Putamen (tissue), 1 donor: Measurements from ENCODE around the gene CACNA1I.

Experiments
- DNase-seq: peaks from one replicate; pipeline ENCODE4 v3.0.0-alpha.2; 2016; ENCODE audit warnings: low spot score

CACNA1I gene

DNA sequence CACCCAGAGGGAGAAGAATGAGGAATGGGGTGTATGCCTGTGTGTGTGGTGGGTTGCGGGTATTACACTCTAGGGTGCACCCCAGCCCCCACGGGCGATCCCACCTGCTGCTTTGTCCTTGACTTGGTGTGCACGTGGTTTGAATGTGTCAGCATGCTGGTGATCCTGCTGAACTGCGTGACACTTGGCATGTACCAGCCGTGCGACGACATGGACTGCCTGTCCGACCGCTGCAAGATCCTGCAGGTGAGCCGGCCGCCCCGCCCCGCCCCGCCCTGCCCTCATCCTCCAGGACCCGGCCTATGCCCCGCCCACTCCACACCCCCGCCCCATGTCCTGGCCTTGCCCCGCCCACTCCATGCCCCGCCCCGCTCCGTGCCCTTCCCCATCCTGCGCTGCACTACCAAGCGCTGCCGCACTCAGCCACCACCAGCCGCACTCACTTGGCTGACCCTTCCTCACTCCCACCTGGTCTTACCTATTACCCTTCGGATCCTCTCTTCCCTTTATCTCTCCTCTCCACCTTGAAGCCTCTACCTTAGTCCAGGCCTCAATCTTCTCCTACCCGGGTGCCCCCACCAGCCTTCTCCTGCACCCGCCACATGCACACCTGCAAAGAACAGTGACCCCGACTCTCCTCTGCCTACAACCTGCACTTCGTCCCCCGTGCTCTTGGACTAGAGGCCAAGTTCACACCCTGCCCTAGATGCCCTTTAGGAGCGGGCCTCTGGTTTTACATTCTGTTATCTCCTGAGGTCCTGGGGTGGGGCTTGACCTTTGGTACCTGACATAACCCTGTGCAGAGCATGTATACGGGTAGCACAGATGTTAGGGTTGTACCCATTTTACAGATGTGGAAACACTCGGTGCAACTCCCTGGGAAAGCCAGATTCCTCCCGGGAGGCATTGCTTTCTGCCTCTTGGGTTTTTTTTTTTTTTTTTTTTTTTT lies 27.7 kb downstream of the CACNA1I start:
- DNase-seq: no peak

- DNase-seq: no peak
These were observed 30.1 kb downstream of the CACNA1I start for GRCh38 chr22:39600491-39601179.

- DNase-seq: no peak
These were observed 30.6 kb downstream of the CACNA1I start for GRCh38 chr22:39601180-39601535.

GRCh38 chr22:39603345-39603744 lies 32.8 kb downstream of the CACNA1I start:
- DNase-seq: no peak

DNA sequence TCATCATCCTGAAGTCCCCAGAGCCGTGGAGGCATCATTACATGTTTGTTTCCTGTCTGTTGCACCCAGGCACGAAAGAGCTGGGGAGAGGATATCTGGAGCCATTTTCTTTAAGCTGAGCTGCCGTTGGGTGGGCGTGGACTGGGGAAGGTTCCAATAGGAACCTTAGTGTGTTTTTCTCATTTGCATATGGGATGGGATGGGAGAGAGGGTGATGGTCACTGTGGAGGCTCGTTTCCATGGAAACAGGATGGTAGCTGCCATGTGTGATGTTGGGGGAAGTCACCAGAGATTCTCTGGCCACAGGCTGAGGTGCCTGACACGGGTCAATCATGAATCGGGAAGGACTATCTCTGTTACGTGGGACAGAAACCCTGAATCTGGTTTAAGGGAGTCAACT lies 39.7 kb downstream of the CACNA1I start:
- no peak for DNase-seq

DNA sequence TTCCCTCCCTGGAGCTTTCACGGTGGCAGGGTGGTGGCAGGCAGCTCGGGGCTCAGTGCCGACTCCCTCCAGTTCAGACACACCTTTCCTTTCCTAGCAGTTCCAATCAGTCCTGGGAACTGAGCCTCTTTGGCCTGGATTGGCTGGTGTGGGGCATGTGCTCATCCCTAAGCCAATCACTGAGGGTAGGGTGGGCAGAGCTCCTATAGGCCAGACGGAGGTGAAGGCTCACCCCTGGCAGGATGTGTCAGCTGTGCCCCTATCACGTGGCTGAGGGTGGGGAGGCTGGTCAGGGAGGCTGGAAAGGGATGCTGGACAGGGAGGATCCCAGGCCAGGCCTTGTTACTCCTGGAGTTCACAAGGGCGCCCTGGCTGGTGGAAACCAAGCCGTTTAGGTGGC lies 40.2 kb downstream of the CACNA1I start:
- DNase-seq: no peak

DNA sequence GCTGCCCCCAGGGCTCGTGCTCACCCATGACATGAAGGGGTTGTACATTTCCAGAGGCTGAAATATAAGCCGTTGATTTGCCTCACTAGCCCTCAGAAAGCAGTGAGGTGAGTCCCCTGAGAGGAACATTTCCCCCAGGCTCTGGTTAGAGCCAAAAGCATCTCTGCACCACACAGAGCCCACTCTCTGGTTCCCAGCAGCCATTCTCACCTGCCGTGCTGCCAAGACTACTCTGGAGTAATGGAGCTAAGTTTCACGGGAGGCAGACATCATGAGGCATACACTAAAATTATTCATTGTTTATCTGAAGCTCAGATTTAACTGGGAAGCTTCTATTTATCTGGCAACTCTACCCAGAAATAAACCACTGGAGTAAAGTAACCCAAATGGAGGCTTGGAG lies 40.8 kb downstream of the CACNA1I start:
- no peak for DNase-seq

GRCh38 chr22:39612811-39613548 lies 42.4 kb downstream of the CACNA1I start:
- peak; percentile 37 for DNase-seq

GRCh38 chr22:39613549-39613921 lies 43.0 kb downstream of the CACNA1I start:
- DNase-seq: no peak

DNA sequence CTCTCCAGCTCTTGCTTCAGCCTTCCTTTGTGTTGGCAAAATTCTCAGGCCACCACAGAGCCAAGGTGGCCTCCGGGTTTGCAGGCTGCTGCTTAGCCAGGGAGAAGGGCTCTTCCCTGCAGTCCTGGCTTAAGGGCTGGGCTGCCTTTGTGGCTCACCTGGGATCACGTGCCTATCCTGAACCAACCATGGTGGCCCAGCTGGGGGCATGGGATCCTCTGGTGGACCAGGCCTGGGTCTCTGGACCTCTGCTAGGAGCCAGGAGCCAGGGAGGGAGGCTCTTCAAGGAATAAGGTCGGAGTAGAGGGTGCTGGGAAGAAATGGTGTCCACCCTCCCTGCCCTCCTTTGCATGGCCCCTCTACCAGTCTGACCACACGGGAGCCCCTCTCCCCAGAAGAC lies 43.9 kb downstream of the CACNA1I start:
- no peak for DNase-seq

GRCh38 chr22:39616051-39616450 lies 45.5 kb downstream of the CACNA1I start:
- DNase-seq: no peak

GRCh38 chr22:39616781-39617180 lies 46.2 kb downstream of the CACNA1I start:
- no peak for DNase-seq

GRCh38 chr22:39617342-39617741 lies 46.8 kb downstream of the CACNA1I start:
- peak; percentile 63 for DNase-seq

DNA sequence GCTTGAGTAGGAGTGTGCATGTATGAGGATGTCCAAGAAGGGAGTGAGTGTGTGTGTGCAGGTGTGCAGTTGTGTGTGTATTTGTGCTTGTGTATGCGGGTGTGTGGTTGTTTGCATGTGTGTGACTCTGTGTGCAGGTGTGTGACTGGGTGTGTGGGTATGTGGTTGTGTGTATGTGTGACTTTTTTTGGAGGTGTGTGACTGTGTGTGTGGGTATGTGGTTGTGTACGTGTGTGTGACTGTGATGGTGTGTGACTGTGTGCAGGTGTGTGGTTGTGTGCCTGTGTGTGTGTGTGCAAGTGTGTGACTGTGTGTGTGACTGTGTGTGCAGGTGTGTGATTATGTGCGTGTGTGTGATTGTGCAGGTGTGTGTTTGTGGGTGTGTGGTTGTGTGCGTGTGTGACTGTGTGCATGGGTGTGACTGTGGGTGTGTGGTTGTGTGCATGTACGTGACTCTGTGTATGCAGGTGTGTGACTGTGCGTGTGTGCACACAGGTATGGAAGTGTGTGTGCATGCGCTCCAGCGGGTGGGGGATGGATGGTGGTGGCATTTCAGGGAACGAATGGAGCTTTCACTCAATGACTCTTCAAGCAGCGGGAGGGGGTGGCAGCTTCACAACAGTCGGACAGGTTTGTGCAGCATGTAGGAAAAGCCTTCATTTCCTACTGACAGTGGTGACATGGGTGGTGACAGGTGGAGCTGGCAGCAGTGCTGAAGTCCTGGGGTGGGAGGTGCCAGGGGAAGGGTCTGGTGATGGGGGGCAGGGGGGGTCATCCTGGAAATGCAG lies 47.6 kb downstream of the CACNA1I start:
- DNase-seq: peak; percentile 57

- DNase-seq: no peak
These were observed 48.5 kb downstream of the CACNA1I start for GRCh38 chr22:39618996-39619530.

- no peak for DNase-seq
These were observed 50.6 kb downstream of the CACNA1I start for GRCh38 chr22:39620924-39621690.

- DNase-seq: no peak
These were observed 51.3 kb downstream of the CACNA1I start for GRCh38 chr22:39621826-39622225.

DNA sequence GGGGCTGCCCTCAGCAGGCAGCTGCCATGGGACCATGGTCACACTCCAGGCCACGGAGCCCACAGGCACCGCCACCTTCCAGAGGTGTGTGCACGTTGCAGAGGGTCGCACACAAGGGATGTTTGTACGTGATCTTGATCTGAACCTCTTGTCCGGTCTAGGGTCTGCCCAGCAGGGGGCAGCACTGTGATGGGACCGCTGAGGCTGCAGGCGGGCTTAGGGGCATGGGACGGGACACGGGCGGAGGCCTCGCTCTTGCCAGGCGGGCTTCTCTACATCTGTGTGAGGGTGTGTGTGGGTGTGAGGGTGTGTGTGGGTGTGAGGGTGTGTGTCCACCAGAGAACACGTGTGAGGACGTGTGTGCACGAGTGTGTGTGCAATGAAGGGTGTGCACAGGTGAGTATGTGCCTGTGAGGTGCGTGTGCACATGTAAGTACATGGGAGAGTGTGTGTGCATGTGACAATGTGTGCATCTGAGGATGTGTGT lies 52.4 kb downstream of the CACNA1I start:
- no peak for DNase-seq

DNA sequence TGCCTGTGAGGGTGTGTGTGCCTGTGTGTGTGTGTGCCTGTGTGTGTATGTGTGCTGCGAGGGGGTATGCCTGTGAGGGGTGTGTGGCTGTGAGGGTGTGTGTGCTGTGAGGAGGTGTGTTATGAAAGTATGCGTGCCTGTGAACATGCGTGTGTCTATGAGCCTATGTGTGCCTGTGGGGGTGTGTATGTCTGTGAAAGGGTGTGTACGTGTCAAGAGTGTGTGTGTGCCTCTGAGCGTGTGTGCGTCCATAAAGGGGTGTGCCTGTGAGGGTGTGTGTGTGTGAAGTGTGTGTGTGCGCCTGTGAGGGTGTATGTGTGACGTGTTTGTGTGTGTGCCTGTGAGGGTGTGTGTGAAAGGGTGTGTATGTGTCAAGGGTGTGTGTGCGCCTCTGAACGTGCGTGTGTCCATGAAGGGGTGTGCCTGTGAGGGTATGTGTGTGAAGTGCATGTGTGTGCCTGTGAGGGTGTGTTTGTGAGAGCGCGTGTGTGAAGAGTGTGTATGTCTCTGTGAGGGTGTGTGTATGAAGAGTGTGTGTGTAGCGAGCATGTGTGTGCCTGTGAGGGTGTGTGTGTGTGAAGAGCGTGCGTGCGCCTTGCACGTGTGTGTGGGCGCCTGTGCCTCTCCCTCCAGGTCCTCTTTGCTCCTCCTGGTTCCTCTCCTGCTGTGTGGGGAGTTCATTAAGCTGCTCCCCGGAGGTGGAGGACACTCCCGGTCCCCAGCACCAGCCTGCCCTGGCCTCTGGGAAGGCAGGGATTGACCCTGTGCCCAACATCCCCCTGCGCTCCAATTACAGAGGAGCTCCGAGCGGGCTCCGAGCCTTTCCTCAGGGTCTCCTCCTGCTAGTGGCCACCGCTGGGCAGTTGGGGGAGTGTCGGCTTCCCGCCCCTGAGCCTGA lies 53.3 kb downstream of the CACNA1I start:
- DNase-seq: no peak

- no peak for DNase-seq
These were observed 53.9 kb downstream of the CACNA1I start for GRCh38 chr22:39624501-39624821.
